GM03348 (cell line): ENCODE results near the gene CFAP46.
"Not testable (repeated sequence)": the region's sequence is repeated elsewhere in the genome, so short reads cannot be mapped to it uniquely, and the experiment has no call there.

Experiments used
- DNase-seq: peaks from one replicate; pipeline ENCODE4 v3.0.0; 2012; ENCODE audit warnings: low spot score

CFAP46 gene

DNA sequence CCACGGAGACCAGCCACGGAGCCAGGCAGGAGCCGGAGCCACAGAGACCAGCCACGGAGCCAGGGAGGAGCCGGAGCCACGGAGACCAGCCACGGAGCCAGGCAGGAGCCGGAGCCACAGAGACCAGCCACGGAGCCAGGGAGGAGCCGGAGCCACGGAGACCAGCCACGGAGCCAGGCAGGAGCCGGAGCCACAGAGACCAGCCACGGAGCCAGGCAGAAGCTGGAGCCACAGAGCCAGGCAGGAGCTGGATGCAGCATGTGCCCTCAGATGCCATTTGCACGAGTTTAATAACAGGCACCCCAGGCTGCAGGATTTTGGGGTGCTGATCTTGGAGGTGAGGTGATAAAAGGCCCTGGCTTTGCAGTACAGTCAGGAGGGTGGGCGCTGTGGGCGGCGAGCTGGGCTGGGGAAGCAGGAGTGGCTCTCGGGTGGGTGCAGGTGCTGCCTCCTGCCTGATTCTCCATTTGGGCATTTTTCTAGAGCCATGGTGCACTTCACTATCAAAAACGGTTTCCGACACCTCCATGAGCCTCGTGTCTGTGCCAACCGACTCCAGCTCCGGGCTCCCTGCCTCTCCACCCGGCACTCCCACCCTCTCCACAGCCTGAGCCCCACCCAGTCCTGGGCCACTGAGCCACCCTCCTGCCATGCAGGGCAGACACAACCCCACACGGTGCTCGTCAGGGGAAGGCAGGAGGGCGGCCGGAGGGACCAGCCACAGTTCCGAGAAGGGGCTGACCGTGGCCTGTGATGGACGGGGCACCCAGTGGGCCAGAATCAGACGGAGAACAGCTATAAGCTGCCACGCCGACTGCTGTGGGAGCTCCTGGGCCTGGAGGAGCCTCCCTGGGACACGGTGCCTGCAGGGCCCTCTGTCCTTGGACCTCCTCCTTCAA is 115.6 kb downstream of the CFAP46 start:
- DNase-seq: no peak

DNA sequence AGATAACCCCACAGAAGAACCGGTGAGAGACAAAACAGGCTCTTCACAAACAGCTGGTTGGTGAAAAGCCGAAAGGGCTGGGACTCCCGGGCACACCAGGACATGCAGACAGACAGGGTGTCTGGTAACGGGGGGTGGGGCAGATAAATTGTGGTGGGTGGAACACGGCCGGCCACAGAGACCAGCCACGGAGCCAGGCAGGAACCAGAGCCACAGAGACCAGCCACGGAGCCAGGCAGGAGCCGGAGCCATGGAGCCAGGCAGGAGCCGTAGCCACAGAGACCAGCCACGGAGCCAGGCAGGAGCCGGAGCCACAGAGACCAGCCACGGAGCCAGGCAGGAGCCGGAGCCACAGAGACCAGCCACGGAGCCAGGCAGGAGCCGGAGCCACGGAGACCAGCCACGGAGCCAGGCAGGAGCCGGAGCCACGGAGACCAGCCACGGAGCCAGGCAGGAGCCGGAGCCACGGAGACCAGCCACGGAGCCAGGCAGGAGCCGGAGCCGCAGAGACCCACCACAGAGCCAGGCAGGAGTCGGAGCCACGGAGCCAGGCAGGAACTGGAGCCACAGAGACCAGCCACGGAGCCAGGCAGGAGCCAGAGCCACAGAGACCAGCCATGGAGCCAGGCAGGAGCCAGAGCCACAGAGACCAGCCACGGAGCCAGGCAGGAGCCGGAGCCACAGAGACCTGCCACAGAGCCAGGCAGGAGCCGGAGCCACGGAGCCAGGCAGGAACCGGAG is 116.4 kb downstream of the CFAP46 start:
- not testable (repeated sequence) for DNase-seq

- DNase-seq: no peak
Observed at GRCh38 chr10:132820056-132820455, 122.3 kb downstream of the CFAP46 start.

DNA sequence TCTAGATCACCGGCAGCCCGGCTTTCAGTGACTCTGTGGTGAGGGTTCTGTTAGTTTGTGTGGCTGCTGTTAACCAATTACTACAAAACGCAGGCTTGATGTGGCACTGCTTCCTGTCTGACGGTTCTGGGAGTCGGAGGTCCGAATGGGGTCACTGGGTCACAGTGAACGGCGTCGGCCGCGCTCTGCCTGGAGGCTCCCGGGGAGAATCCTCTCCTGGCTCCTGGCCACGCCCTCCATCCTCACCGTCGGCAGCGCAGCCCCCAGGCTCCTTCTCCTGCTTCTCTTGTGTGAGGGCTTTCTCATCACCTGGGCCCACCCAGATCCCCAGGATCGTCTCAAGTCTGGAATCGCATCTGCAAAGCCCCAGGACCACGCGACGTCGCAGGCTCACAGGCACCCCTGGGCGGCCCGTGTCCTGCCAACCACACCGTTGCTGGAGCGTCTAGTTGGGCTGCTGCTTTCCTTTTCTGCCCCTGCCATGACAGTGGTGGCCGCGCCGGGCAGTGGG is 124.6 kb downstream of the CFAP46 start:
- DNase-seq: no peak

GRCh38 chr10:132816718-132817117 is 125.7 kb downstream of the CFAP46 start:
- DNase-seq: no peak

GRCh38 chr10:132815168-132815857 is 127.1 kb downstream of the CFAP46 start:
- no peak for DNase-seq

GRCh38 chr10:132814469-132814856 is 127.9 kb downstream of the CFAP46 start:
- no peak for DNase-seq

DNA sequence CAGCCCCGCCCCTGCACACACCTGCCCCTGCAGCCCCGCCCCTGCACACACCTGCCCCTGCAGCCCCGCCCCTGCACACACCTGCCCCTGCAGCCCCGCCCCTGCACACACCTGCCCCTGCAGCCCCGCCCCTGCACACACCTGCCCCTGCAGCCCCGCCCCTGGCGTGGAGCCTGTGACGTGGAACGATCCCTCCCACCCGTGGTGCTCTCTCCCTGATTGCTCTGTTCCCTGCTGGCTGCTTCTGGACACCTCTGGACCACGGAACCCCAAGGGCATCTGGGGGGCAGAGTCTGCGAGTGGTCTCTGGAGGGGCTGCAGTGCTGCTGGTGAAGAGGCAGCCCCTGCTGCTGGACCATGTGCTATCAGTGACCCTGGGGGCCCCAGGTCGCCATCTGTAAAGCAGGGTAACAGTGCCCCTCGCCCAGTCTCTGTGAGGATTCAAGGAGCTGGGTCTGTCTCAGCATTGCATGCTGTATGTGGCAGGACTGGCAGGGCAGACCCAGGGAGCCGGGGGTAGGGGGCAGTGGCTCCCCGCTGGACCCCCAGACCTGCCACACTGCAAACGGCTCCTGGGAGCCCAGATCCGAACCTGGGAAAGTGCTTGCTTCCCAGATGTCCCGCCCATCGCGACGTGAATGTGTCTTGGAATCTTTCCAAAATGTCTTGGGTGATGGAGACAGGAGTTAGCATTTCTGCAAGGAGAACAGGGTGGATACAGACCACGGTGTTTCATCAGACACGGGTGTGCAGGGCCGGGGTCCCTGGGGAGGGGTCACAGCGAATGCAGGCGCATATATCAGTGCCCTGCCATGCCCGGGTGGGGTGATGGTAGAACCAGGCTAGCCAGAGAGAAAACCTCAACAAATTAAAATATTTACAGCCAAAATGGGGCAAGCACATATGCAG is 128.6 kb downstream of the CFAP46 start:
- no peak for DNase-seq

DNA sequence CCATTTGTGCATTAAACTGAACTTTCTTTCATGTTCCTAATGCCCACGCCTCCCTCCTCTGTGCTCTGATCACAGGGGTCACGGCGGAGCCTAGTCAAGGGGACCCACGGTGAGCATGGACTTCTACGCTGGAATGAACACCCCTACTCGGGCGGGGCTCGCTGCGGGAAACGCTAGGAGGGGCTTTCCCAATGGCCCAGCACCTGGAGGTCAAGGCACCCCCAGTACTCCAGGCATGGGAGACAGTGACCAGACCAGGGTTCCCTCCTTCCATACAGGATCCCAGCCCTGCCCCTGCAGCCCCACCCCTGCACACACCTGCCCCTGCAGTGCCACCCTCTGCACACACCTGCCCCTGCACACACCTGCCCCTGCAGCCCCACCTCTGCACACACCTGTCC is 129.4 kb downstream of the CFAP46 start:
- no peak for DNase-seq

DNA sequence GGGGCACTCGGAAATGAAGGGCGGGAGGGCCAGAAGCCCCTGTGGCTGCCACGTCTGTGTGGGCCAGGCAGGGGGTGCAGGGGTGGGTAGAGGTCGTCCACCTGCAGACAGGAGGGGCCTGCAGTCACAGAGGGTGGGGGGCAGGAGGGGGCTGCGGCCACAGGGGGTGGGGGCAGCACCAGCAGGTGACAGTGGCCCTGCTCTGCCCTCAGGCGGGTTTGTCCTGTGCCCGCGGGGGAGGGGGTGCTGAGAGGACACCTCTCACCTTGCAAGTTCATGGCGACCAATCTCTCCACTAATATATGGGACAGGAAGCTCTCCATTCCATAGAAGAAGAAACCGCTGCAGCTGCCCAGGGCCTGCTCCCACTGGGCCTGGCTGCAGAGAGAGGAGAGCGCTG is 129.8 kb downstream of the CFAP46 start:
- no peak for DNase-seq

DNA sequence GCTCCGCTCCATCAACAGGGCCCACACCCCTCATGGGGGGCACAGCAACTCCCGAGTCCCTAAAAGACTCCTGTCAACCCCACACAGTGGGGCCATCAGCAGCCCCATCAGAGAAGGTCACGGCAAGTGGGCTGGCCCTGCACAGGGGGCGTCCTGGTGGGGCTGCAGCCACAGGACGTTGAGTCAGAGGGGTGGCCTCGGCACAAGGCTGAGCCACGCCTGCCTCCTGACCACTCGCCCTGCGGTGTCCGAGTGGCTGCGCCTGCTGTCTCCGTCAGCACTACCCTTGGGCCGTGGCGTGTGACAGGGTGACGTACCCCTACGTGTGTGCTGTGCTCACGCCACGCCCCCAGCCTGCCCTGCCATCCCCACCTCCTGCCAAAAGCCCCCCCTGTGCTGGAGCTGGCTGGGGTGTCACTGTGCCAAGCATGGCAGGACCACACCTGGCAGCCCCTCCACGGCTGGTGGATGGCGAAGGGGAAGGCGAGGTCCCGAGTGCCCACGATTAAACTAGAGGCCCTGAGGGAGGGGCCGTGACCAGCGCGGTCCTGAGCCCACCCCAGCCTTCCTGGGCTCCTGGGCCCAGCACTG is 130.4 kb downstream of the CFAP46 start:
- no peak for DNase-seq

DNA sequence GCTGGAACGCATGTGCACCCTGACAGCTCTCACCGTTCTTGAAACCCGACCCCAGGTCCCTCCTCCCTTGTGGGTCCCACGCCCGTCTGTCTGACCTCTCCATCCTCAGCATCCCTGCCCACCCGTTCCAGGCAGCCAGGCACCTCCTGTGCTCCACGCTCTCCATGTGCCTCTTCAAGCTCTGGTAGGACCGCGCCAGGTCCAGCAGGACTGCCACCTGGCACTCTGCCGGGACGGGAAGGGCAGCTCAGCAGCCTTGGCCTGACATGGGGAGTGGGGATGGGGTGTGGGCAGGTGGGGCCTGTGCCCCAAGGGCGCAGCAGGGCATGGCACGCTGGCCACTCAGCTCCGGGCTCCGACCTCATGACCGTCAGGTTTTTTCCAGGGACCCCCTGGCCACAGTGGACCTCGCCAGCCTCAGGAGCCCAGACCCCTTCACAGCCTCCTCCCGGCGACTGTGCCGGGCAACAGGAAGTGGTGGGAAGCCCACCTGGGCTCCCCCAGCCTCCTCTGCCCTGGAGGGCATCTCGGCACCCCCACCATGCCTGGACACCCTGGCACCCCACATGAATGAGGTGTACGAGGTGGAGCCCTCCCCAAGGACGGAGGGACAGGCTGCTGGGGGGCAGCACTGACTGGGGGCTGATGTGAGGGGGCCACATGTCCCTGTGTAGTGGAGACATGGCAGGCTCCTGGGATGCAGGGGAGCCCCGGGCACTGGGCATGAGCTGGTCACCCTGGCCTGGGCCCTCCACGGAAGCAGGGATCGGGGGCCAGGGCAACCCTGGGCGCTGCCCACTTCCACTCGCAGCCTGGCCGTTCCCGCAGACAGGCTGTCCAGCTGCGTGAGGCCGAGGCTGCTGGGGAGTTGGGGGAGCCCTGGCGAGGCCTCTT is 131.3 kb downstream of the CFAP46 start:
- no peak for DNase-seq

DNA sequence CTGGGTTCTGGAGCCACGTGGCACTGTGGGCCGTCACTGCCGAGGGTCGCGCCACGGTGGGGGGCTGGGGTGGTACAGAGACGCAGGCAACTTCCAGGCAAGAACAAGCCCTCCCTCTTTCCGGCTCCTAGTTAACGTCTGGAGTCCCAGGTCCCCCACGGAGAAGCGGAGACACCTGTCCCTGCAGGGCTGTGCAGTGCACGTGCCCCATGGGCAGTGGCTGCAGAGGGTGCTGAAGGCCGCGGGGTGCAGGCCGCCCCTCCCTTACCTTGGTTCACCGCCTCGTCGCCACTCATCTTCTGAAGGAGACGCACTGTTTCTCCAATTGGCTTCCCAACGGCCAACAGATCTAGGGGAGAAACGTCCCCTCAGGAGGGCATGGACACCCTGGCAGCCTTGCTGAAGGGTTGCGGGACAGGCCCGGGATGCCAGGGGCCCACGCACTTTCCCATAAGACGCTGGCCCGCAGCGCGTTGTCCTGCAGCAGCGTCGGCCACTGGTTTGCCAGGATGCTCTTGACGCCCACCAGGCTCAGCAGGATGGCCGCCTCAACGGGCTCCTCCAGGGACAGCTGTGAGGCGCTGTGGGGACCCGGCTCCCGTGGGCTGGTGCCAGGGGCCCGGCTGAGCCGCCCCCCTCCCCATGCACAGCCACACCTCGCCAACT is 132.1 kb downstream of the CFAP46 start:
- DNase-seq: no peak

DNA sequence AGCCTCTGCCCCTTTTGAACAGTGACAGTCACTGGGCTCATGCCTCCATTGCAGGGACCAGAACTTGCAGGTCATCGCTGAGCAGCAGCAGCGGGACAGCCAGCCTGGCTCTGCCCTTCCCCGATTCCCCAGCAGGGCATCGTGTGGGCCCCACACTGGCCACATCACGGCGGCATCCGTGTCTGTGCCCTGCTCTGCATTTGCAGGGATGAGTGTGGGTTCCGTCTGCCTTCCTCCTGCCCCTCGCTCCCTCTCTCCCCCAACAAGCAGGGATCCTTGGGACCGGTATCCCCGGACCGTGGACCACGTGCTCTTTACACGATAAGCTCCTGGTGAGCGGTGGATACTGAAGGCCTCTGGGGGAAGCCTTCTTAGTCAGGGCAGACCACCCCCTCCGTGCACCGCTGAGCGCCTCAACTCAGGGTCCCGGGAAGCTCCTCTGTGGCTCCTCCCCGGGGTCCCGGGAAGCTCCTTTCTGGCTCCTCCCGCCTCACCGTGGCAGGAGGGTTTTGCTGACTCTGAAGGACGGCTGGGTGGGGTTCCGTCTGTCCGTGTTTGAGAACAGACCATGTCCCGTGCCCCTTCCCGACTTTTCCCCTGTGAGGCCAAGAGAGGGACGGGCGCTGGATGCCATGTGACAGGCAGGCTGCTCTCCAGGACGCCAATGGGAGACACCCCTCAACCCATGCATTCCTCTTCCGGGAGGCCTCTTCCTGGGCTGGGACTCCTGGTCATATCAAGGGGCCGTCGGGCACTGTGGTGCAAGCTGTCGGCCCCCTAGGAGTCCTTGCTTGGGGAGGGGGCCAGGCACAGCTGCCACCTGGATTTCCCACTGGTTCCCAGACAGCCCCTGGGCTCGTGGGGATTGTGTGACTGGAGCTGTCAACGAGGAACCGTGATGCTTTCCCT is 132.9 kb downstream of the CFAP46 start:
- no peak for DNase-seq

DNA sequence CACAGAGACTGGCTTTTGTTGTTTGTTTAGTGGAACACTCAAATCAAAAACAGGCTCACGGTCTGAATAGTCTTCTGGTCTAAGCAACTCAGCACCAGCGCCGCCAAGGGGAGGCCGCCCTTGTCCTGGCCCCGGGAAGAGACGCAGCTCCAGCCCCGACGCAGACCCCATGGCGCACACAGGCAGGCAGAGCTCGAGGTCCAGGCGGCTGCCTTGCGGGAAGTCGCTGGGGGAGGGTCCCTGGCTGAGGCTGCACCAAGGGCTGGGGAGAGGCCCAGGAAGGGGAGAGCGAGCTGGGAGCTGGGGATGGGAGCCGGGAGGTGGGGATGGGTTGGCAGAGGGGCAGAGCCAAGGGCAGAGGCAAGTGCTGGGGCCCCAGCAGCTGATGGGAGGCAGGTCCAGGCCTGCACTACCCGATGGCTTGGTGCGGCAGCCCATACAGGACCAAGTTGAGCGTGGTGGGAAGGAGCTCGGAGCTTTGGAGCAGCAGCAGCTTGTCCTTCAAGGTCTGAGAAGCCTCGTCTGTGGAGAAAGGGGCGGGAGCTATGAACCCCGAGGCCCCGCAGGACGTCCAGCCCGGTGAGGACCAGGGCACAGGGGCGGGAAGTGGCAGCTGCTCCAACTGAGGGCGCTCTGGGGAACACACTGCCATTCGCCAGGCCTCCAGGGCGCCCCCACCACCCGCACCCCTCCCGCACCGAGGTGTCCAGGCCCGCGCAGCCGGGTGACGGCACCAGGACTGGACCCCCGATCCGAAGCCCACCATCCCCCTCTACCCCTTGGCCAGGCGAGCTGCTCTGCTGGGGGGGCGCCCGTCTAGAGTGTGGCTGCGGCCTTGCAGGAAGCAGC is 133.8 kb downstream of the CFAP46 start:
- no peak for DNase-seq

DNA sequence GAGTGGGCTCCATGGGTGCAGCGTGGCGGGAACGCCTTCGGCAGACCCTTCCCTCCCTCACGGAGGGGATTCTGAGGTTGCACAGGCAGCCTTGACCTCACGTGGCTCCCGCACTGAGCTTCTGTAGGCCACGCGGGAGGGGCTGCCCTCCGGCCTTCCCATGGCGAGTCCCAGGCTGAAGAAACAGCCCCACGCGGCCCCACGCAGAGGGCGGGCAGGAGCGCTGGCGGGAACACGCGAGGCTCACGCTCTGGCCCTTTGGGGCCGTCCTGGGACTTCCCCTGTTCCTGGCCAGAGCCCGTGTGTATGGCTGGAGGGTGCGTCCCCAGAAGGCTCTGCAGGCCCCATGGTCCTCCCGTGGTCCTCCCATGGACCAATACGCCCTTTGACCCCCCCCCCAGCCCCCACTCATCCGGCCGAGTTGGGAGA is 134.7 kb downstream of the CFAP46 start:
- no peak for DNase-seq

GRCh38 chr10:132806561-132807003 is 135.8 kb downstream of the CFAP46 start:
- DNase-seq: no peak
